Caco-2 (cell line): Measurements from ENCODE around the gene TSEN34. TPM values are rescaled to one million over a fixed set of nuclear protein-coding genes. Genes with fewer than 3 reads are reported as not detected.
"Not testable (repeated sequence)": the region's sequence is repeated elsewhere in the genome, so short reads cannot be mapped to it uniquely, and the experiment has no call there.

Experiments
- BruUV-seq: library from RNA; stranded (reverse); fragments of 400-500 nt; replicated peaks from 2 replicates; lab custom pipeline; 2021; lab: Mats Ljungman, UMichigan
- CTCF ChIA-PET: fragments of 300-600 bp; sonication (Branson Sonifier 250); formaldehyde crosslinking; loops from one replicate; lab custom pipeline; 2022; ENCODE audit warnings: antibody characterized with exemption; lab: Charles Lee
- POLR2A ChIA-PET: fragments of 300-600 bp; sonication (Branson Sonifier 250); formaldehyde crosslinking; loops from one replicate; lab custom pipeline; 2022; ENCODE audit warnings: antibody characterized with exemption; lab: Charles Lee
- DNase-seq, 2 experiments: peaks; one replicate each; pipeline versions ENCODE4 v3.0.0 to v3.0.0-alpha.2; 2020 to 2022
- H3K27me3 ChIP-seq: replicated peaks from 2 replicates; pipeline ENCODE4 v1.6.0; 2011; ENCODE audit warnings: low read length; ENCODE audit not compliant: control insufficient read depth, insufficient read depth
- H3K36me3 ChIP-seq: 2 replicates; pipeline ENCODE4 v1.5.1; 2011; ENCODE audit warnings: low read length; ENCODE audit not compliant: control insufficient read depth, insufficient read depth
- H3K4me1 ChIP-seq: fragments of 250-450 bp; sonication (Bioruptor Pico); 2 replicates; pipeline ENCODE4 v1.5.1; 2020; ENCODE audit warnings: mild to moderate bottlenecking
- H3K4me3 ChIP-seq: 2 replicates; pipeline ENCODE4 v1.5.1; 2011; ENCODE audit warnings: low read depth, mild to moderate bottlenecking, control low read depth, low read length
- H3K9me3 ChIP-seq: fragments of 250-450 bp; sonication (Bioruptor Pico); 2 replicates; pipeline ENCODE4 v1.5.1; 2020; ENCODE audit warnings: mild to moderate bottlenecking, moderate library complexity
- H3K27ac Mint-ChIP-seq: one replicate; pipeline ENCODE4 v1.8.0; 2022; ENCODE audit warnings: mixed read lengths; ENCODE audit not compliant: unreplicated experiment
- H3K27me3 Mint-ChIP-seq: one replicate; pipeline ENCODE4 v1.8.0; 2022; ENCODE audit warnings: mixed read lengths; ENCODE audit not compliant: insufficient read depth, unreplicated experiment
- H3K36me3 Mint-ChIP-seq: one replicate; pipeline ENCODE4 v1.8.0; 2022; ENCODE audit warnings: mild to moderate bottlenecking, mixed read lengths; ENCODE audit not compliant: insufficient read depth, unreplicated experiment
- H3K4me1 Mint-ChIP-seq: one replicate; pipeline ENCODE4 v1.8.0; 2022; ENCODE audit warnings: low read depth, mixed read lengths; ENCODE audit not compliant: unreplicated experiment
- H3K4me3 Mint-ChIP-seq: one replicate; pipeline ENCODE4 v1.8.0; 2022; ENCODE audit warnings: mild to moderate bottlenecking, moderate library complexity, mixed read lengths; ENCODE audit not compliant: unreplicated experiment
- H3K9me3 Mint-ChIP-seq: one replicate; pipeline ENCODE4 v1.8.0; 2022; ENCODE audit warnings: mixed read lengths; ENCODE audit not compliant: unreplicated experiment
- CTCF ChIP-seq, 2 experiments: fragments of 200-600 bp in 1 of 2; IDR thresholded peaks; 1 replicate in 1 of 2; 2 replicates in 1 of 2; pipeline versions ENCODE4 v1.5.1 to v1.8.0; 2011 to 2022; ENCODE audit warnings: antibody characterized with exemption in 1 of 2, control low read depth in 1 of 2, inconsistent platforms in 1 of 2, low read depth in 1 of 2, low read length in 1 of 2, mild to moderate bottlenecking in 1 of 2, moderate library complexity in 1 of 2; ENCODE audit not compliant: insufficient read depth in 1 of 2, severe bottlenecking in 1 of 2, unreplicated experiment in 1 of 2
- intact Hi-C: fragments of 100-400 bp; cut with micrococcal nuclease; formaldehyde crosslinking; loops from one replicate; pipeline ENCODE4 v1.10.0; 2022; ENCODE audit not compliant: unreplicated experiment
- total RNA-seq: library from RNA; stranded (reverse); gene quantifications from 2 replicates; pipeline ENCODE4 v1.2.3, GENCODE V29; 2022

Gene TSEN34
- total RNA-seq, 1 experiment from 2014 or later: 42.6 TPM

GRCh38 chr19:54209811-54210494 is 18.8 kb downstream of the TSEN34 start:
- Histone ChIP-seq H3K36me3 (peaks cover 12% of the 10 kb centered on the region), H3K4me1 (peaks cover 65% of the 10 kb centered on the region), H3K4me3 (no peak overlapping the region), H3K9me3 (no peaks in the 10 kb centered on the region), H3K27me3 (no peaks in the 10 kb centered on the region)
- no peak for TF ChIP-seq CTCF (IDR thresholded peaks at IDR 0.05; ENCODE audit: insufficient read depth in 1 of 2, low read depth in 1 of 2, low read length in 1 of 2, severe bottlenecking in 1 of 2, unreplicated experiment in 1 of 2)
- no TSS peak for BruUV-seq
- H3K27ac Mint-ChIP-seq: peak overlapping the region; percentile 78
- no peaks in the 10 kb centered on the region for H3K9me3 Mint-ChIP-seq
- peak; percentile 70 to 79 for DNase-seq
- intact Hi-C loops: loop anchor here (2.0 kb wide), 2 partner anchors 21 to 37 kb away; partner anchors contain the start of gene TMC4
- H3K4me3 Mint-ChIP-seq: peak overlapping the region; percentile 45
- H3K4me1 Mint-ChIP-seq: peaks cover 41% of the 10 kb centered on the region
- ChIA-PET CTCF (interaction anchor here (0.7 to 0.9 kb wide), 2 partner anchors 42 to 56 kb away, joined by 3 read pairs; no protein-coding TSS in a partner anchor), POLR2A (interaction anchor here (0.6 to 3.1 kb wide), 6 partner anchors 9 to 758 kb away, joined by 3 to 19 read pairs (median 5); partner anchors contain the start of genes LENG1 and MBOAT7)
- no peaks in the 10 kb centered on the region for H3K27me3 Mint-ChIP-seq
- peaks cover 88% of the 10 kb centered on the region for H3K36me3 Mint-ChIP-seq

GRCh38 chr19:54211235-54211634 is 20.1 kb downstream of the TSEN34 start:
- Histone ChIP-seq H3K4me1 (peaks cover 54% of the 10 kb centered on the region), H3K4me3 (no peak overlapping the region), H3K9me3 (no peaks in the 10 kb centered on the region), H3K36me3 (peaks cover 7% of the 10 kb centered on the region), H3K27me3 (no peaks in the 10 kb centered on the region)
- Mint-ChIP-seq H3K4me3 (peak overlapping the region; percentile 12), H3K4me1 (peaks cover 37% of the 10 kb centered on the region), H3K36me3 (peaks cover 88% of the 10 kb centered on the region), H3K27me3 (no peaks in the 10 kb centered on the region), H3K27ac (peak overlapping the region; percentile 76), H3K9me3 (no peaks in the 10 kb centered on the region)
- CTCF ChIA-PET: interaction anchor here (0.8 kb wide), 1 partner anchor 21 kb away, joined by 4 read pairs; the partner anchor contains the start of gene MBOAT7
- POLR2A ChIA-PET: interaction anchor here (0.6 to 3.1 kb wide), 4 partner anchors 9 to 90 kb away, joined by 4 to 19 read pairs (median 4); partner anchors contain the start of gene MBOAT7
- intact Hi-C loops: loop anchor here (2.0 kb wide), 1 partner anchor 20 kb away; no protein-coding TSS in a partner anchor
- BruUV-seq: no TSS peak
- peak in 1 of 2 experiments; percentile 10 for TF ChIP-seq CTCF (IDR thresholded peaks at IDR 0.05; ENCODE audit: insufficient read depth in 1 of 2, low read depth in 1 of 2, low read length in 1 of 2, severe bottlenecking in 1 of 2, unreplicated experiment in 1 of 2)
- DNase-seq: no peak

GRCh38 chr19:54214217-54214616 is 23.1 kb downstream of the TSEN34 start:
- not testable (repeated sequence) for H3K27ac Mint-ChIP-seq

GRCh38 chr19:54214734-54215133 is 23.6 kb downstream of the TSEN34 start:
- Mint-ChIP-seq H3K36me3 (peaks cover 74% of the 10 kb centered on the region), H3K4me1 (peaks cover 15% of the 10 kb centered on the region)
- intact Hi-C loops, DNase-seq, H3K9me3 ChIP-seq, H3K27ac Mint-ChIP-seq, H3K4me3 Mint-ChIP-seq, CTCF ChIA-PET, H3K4me3 ChIP-seq, H3K9me3 Mint-ChIP-seq, H3K27me3 ChIP-seq, BruUV-seq, POLR2A ChIA-PET, H3K27me3 Mint-ChIP-seq, H3K36me3 ChIP-seq: not testable (repeated sequence)
- H3K4me1 ChIP-seq: peaks cover 19% of the 10 kb centered on the region

More at GRCh38 chr19:54214217-54214616, 23.1 kb downstream of the TSEN34 start:
- H3K36me3 Mint-ChIP-seq: peaks cover 78% of the 10 kb centered on the region
- H3K4me1 ChIP-seq: peaks cover 24% of the 10 kb centered on the region
- H3K27me3 ChIP-seq, H3K4me3 ChIP-seq, DNase-seq, intact Hi-C loops, H3K4me3 Mint-ChIP-seq, H3K36me3 ChIP-seq, H3K9me3 Mint-ChIP-seq, CTCF ChIA-PET, H3K27me3 Mint-ChIP-seq, POLR2A ChIA-PET, H3K9me3 ChIP-seq: not testable (repeated sequence)
- peaks cover 20% of the 10 kb centered on the region for H3K4me1 Mint-ChIP-seq
- BruUV-seq: TSS peak; percentile 11
